K562 (cell line): ENCODE results near the gene PLAC1. TPM values are rescaled to one million over a fixed set of nuclear protein-coding genes. Genes with fewer than 3 reads are reported as not detected.

Source experiments
- ATAC-seq: fragments of 200-7000 bp; cut with Tn5 transposase; 3 replicates; pipeline ENCODE4 v1.9.1; 2020; ENCODE audit warnings: moderate library complexity
- BruUV-seq: library from RNA; stranded (reverse); fragments of 400-500 nt; replicated peaks from 2 replicates; lab custom pipeline; 2021; lab: Mats Ljungman, UMichigan
- CTCF ChIA-PET: fragments of 300-600 bp; formaldehyde crosslinking; extraction: SDS; loops from one replicate; lab custom pipeline; 2021; ENCODE audit warnings: low intra/inter-chr PET ratio; lab: Yijun Ruan, JAX
- POLR2A ChIA-PET: fragments of 300-600, 350-650 bp; sonication (Branson Sonifier 250); formaldehyde crosslinking; extraction: SDS; loops from one replicate; lab custom pipeline; 2021; ENCODE audit warnings: antibody characterized with exemption, inconsistent platforms; lab: Yijun Ruan, JAX
- DNase-seq, 4 experiments: peaks; one replicate each; pipeline versions ENCODE4 v3.0.0 to v3.0.0-alpha.2; 2011 to 2018; ENCODE audit warnings: low spot score in 3 of 4, mixed read lengths in 3 of 4; ENCODE audit errors: extremely low read depth in 1 of 4
- FAIRE-seq: peaks from 2 replicates; lab custom pipeline; 2011; peaks lifted over from hg19 to GRCh38; lab: Jason Lieb, UNC
- H2AFZ ChIP-seq: 2 replicates; pipeline ENCODE4 v1.6.0; 2011; ENCODE audit warnings: low read depth, low read length, control low read depth, inconsistent platforms
- H3K27ac ChIP-seq: fragments of 200-600 bp; 3 replicates; pipeline ENCODE4 v1.8.0; 2011; ENCODE audit warnings: low read depth, mild to moderate bottlenecking, control low read depth, inconsistent platforms, low read length, moderate library complexity, mixed read lengths; ENCODE audit errors: extremely low read depth
- H3K27me3 ChIP-seq, 2 experiments: fragments of 300-600 bp in 1 of 2; 2 replicates in 1 of 2; 3 replicates in 1 of 2; pipeline versions ENCODE4 v1.6.0 to v1.8.0; 2011; ENCODE audit warnings: inconsistent platforms in 2 of 2, low read length in 2 of 2, mild to moderate bottlenecking in 1 of 2, mixed read lengths in 1 of 2, moderate library complexity in 1 of 2; ENCODE audit not compliant: control insufficient read depth in 2 of 2, insufficient read depth in 2 of 2
- H3K36me3 ChIP-seq: fragments of 300-600 bp; 3 replicates; pipeline ENCODE4 v1.8.0; 2011; ENCODE audit warnings: mild to moderate bottlenecking, low read length, inconsistent platforms; ENCODE audit not compliant: control insufficient read depth, insufficient read depth
- H3K4me1 ChIP-seq, 2 experiments: fragments of 200-600 bp in 1 of 2; replicated peaks in 1 of 2; 2 replicates in 1 of 2; 3 replicates in 1 of 2; pipeline versions ENCODE4 v1.5.1 to v1.8.0; 2011; ENCODE audit warnings: inconsistent platforms in 2 of 2, low read length in 2 of 2, mild to moderate bottlenecking in 1 of 2, mixed read lengths in 1 of 2, moderate library complexity in 1 of 2; ENCODE audit not compliant: control insufficient read depth in 2 of 2, insufficient read depth in 2 of 2
- H3K4me2 ChIP-seq: 2 replicates; pipeline ENCODE4 v1.6.1; 2011; ENCODE audit warnings: low read length, control low read depth, inconsistent platforms, mixed read lengths; ENCODE audit not compliant: insufficient read depth
- H3K4me3 ChIP-seq: fragments of 200-600 bp; sonication (generic), shearing (Covaris generic); 2 replicates; pipeline ENCODE4 v1.5.1; 2016; ENCODE audit warnings: control low read depth, inconsistent platforms
- H3K79me2 ChIP-seq: fragments of 200-600 bp; 3 replicates; pipeline ENCODE4 v1.8.0; 2011; ENCODE audit warnings: low read length, inconsistent platforms; ENCODE audit not compliant: control insufficient read depth, insufficient read depth
- H3K9ac ChIP-seq, 2 experiments: 2 replicates each; pipeline versions ENCODE4 v1.6.0 to v1.6.1; 2011; ENCODE audit warnings: low read depth in 2 of 2, low read length in 2 of 2, control low read depth in 1 of 2, inconsistent platforms in 1 of 2, mild to moderate bottlenecking in 1 of 2, mixed read lengths in 1 of 2; ENCODE audit not compliant: insufficient read depth in 1 of 2
- H3K9me1 ChIP-seq: one replicate; pipeline ENCODE4 v1.6.0; 2011; ENCODE audit warnings: inconsistent platforms, mild to moderate bottlenecking, low read length, moderate library complexity; ENCODE audit not compliant: control insufficient read depth, insufficient read depth
- H3K9me3 ChIP-seq: replicated peaks from 2 replicates; pipeline ENCODE4 v1.5.1; 2011; ENCODE audit warnings: low read depth, low read length, inconsistent platforms; ENCODE audit not compliant: control insufficient read depth, insufficient read depth
- H4K20me1 ChIP-seq: replicated peaks from 2 replicates; pipeline ENCODE4 v1.6.1; 2011; ENCODE audit warnings: low read length, inconsistent platforms, mixed read lengths; ENCODE audit not compliant: control insufficient read depth, insufficient read depth
- HNRNPLL ChIP-seq: fragments of 200-400 bp; formaldehyde crosslinking; IDR thresholded peaks from 2 replicates; pipeline ENCODE4 v1.6.1; 2017; ENCODE audit warnings: low read length, low read depth, mild to moderate bottlenecking; ENCODE audit not compliant: poor library complexity, severe bottlenecking
- HNRNPUL1 ChIP-seq: fragments of 200-400 bp; formaldehyde crosslinking; IDR thresholded peaks from 2 replicates; pipeline ENCODE4 v1.6.1; 2017; ENCODE audit warnings: low read length
- NFIC ChIP-seq: fragments of 450-650 bp; IDR thresholded peaks from 2 replicates; pipeline ENCODE4 v1.6.1; 2017; ENCODE audit warnings: mild to moderate bottlenecking, inconsistent platforms
- XRCC3 ChIP-seq: fragments of 450-650 bp; IDR thresholded peaks from 2 replicates; pipeline ENCODE4 v1.6.1; 2017; ENCODE audit warnings: mild to moderate bottlenecking, moderate library complexity
- WGBS: fragments of 100-300 bp; shearing (Covaris generic); methylation state at CpG from one replicate; pipeline ENCODE4 v1.1.6; 2016; ENCODE audit warnings: low coverage, mixed read lengths; ENCODE audit not compliant: insufficient coverage; ENCODE audit errors: missing lambda C conversion rate; 5-methylcytosine and 5-hydroxymethylcytosine counted together
- in situ Hi-C: fragments of 300-500 bp; cut with MboI; formaldehyde crosslinking; loops from 4 replicates; pipeline ENCODE4 v1.15.0; 2018; ENCODE audit warnings: inconsistent platforms, mixed read lengths
- intact Hi-C: fragments of 100-400 bp; cut with micrococcal nuclease; formaldehyde crosslinking; loops from 2 replicates; pipeline ENCODE4 v1.14.2; 2022
- polyA plus RNA-seq, 8 experiments: library from polyadenylated mRNA; depleted of rRNA in 4 of 8; stranded (reverse) in 5 of 8; unstranded in 3 of 8; fragments of >200 nt; fragmentation: Nextera tagmentation in 2 of 8; fragmentation: Illumina TruSeq in 1 of 8; extraction: Ambion mirVana in 2 of 8; extraction: Trizol in 1 of 8; gene quantifications; 2 replicates each; pipeline versions ENCODE4 v1.2.1 to v1.2.3, GENCODE V29; 2011 to 2014; ENCODE audit warnings: inconsistent platforms in 1 of 8, missing spikeins in 1 of 8
- total RNA-seq, 7 experiments: library from RNA; depleted of rRNA in 6 of 7; stranded (reverse); fragments of >200 nt in 6 of 7; fragmentation: Illumina TruSeq in 2 of 7; extraction: Trizol in 2 of 7; gene quantifications; 2 replicates each; pipeline versions ENCODE4 v1.2.1 to v1.2.3, GENCODE V29; 2011 to 2021; ENCODE audit warnings: low replicate concordance in 1 of 7
- TF ChIP-seq, protein P1 (sequence below): fragments of 450-650 bp; formaldehyde crosslinking; IDR thresholded peaks from 2 replicates; pipeline ENCODE4 v1.4.0; 2020; ENCODE audit warnings: mild to moderate bottlenecking, moderate library complexity

PLAC1 gene
- total and polyA plus RNA-seq, 9 of the 15 experiments (the other 6 are each of a cell fraction or from before 2014, with no cell fraction given), result 0.82 to 9.1 (median 1.7) TPM

DNA sequence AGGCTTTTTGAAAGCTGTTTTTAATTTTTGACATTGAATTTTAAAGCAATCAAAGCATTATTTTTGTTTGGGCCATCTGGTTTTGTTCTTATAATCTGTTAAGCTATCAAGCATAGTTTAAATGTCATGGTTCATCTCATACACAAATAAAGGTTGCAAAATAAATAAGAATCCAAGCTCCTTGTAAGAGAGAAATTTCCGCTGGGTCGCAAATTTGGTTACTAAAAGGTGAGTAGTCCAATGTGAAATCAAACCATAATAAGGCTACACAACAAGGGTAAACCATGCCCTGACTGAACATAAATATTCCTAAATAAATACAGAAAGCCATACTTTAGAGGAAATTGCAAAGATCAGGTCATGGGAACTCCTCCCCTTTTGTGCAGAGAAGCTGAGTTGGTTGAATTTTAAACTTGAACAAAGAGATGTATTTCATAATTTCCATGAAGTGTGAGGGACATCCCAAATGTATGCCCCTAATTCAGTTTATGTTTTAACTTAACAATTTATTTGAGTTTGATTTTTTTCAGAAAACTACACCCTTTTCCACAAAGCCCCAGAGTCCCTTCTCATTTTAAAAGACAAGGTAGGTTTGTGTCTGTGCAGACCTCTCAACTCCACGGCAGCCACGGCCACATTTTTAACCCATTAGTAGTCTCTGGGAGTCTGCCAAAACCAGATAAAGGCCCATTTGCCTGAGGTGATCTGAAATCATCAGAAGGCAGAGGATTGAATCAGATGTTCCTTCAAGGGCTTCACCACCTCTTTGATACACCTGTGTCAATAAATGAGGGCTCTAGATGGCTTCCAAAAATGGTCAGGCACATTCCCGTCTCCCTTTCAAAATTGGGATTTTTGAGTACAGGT, 85.2 kb downstream of the PLAC1 start:
- Histone ChIP-seq H3K9me1 (no peaks in the 10 kb centered on the region), H2AFZ (no peak overlapping the region), H3K4me2 (no peak overlapping the region), H3K36me3 (no peaks in the 10 kb centered on the region), H3K4me3 (no peak overlapping the region), H3K9me3 (no peaks in the 10 kb centered on the region), H3K79me2 (no peaks in the 10 kb centered on the region), H3K27ac (no peak overlapping the region), H3K9ac (no peak overlapping the region), H4K20me1 (no peaks in the 10 kb centered on the region), H3K27me3 (no peaks in the 10 kb centered on the region; a peak in 1 of 5 replicates), H3K4me1 (peaks cover 0 to 13% of the 10 kb centered on the region in 2 experiments; a peak in 2 of 5 replicates)
- peak in 1 of 4 experiments; percentile 27 for DNase-seq
- in situ Hi-C loops (no loop called here), intact Hi-C loops (no loop called here)
- CTCF ChIA-PET, result no interaction called here
- no peak for FAIRE-seq
- WGBS, result 19% methylated on average over 4 of the region's 5 CpGs
- POLR2A ChIA-PET, result no interaction called here
- no TSS peak for BruUV-seq
- TF ChIP-seq, protein P1, sequence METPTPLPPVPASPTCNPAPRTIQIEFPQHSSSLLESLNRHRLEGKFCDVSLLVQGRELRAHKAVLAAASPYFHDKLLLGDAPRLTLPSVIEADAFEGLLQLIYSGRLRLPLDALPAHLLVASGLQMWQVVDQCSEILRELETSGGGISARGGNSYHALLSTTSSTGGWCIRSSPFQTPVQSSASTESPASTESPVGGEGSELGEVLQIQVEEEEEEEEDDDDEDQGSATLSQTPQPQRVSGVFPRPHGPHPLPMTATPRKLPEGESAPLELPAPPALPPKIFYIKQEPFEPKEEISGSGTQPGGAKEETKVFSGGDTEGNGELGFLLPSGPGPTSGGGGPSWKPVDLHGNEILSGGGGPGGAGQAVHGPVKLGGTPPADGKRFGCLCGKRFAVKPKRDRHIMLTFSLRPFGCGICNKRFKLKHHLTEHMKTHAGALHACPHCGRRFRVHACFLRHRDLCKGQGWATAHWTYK, result peak; percentile 79; the same call in 1 of the 2 replicates
- TF ChIP-seq XRCC3, result no peak
- no peak for TF ChIP-seq HNRNPUL1
- 0 out of 2 replicates have a peak, but pooled peaks have one; percentile 24 for TF ChIP-seq NFIC
- no peak for TF ChIP-seq HNRNPLL
- no peak for ATAC-seq
